ENCODE results near the gene NKD1.
"Not testable (repeated sequence)": the region's sequence is repeated elsewhere in the genome, so short reads cannot be mapped to it uniquely, and the experiment has no call there.

Gene NKD1

DNA sequence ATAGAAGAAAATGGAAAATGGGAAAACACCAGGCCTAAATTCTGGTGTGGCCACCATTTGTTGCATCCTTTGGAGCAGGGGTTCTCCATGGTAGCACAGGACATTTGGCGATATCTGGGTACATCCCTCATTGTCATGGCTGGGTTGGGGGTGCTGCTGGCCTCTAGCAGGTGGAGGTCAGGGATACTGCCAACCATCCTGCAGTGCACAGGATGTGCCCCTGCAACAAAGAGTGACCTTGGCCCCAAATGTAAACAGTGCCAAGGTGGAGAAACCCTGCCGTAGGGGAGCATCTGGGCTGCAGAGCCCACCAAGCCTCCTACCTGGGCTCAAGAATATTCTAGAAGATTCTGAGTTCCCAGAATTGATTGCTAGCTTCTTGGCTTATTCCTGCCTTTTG lies 27.5 kb downstream of the NKD1 start:
- H3K36me3 ChIP-seq = no peaks in the 10 kb centered on the region
- TF ChIP-seq CTCF (IDR thresholded peaks at IDR 0.05; ENCODE audit: low read depth, low read length) = no peak
- no peaks in the 10 kb centered on the region for H3K4me1 ChIP-seq
- no peak overlapping the region for H3K4me3 ChIP-seq (ENCODE audit: low read depth, low read length)
- no peak for DNase-seq
- no peaks in the 10 kb centered on the region for H3K9me3 ChIP-seq
- H3K27me3 ChIP-seq = no peaks in the 10 kb centered on the region

GRCh38 chr16:50576403-50577113 lies 28.4 kb downstream of the NKD1 start:
- no peaks in the 10 kb centered on the region for H3K36me3 ChIP-seq
- no peaks in the 10 kb centered on the region for H3K4me1 ChIP-seq
- no peak for DNase-seq
- TF ChIP-seq CTCF (IDR thresholded peaks at IDR 0.05; ENCODE audit: low read depth, low read length) = no peak
- no peaks in the 10 kb centered on the region for H3K27me3 ChIP-seq
- H3K4me3 ChIP-seq (ENCODE audit: low read depth, low read length) = no peak overlapping the region
- no peaks in the 10 kb centered on the region for H3K9me3 ChIP-seq

DNA sequence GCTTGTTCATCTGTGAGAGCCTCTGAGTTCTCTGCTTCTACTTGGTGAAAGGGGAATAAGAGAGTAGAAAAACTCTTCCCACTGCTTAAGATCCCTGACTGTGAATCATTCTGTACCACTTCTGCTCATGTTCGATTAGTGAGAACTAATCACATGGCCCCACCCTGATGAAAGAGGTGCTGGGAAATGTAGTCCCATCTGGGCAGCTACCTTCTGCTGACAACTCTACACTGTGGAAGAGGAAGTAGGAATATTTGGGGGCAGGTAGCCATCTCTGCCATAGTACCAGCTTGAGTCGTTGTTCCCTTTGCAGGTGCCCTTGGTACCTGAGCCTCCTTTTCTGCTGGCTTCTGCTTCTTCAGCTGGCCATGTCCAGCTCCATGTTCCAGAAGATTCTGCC lies 29.9 kb downstream of the NKD1 start:
- no peak for DNase-seq
- Histone ChIP-seq H3K27me3 (no peaks in the 10 kb centered on the region), H3K4me3 (ENCODE audit: low read depth, low read length) (no peak overlapping the region), H3K4me1 (no peaks in the 10 kb centered on the region), H3K9me3 (no peaks in the 10 kb centered on the region), H3K36me3 (no peaks in the 10 kb centered on the region)
- no peak for TF ChIP-seq CTCF (IDR thresholded peaks at IDR 0.05; ENCODE audit: low read depth, low read length)

DNA sequence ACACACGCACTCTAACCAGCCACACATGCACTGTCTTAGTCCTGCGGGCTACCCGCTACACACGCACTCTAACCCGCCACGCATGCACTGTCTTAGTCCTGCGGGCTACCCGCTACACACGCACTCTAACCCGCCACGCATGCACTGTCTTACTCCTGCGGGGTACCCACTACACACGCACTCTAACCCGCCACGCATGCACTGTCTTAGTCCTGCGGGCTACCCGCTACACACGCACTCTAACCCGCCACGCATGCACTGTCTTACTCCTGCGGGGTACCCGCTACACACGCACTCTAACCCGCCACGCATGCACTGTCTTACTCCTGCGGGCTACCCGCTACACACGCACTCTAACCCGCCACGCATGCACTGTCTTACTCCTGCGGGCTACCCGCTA lies 31.2 kb downstream of the NKD1 start:
- H3K36me3 ChIP-seq; H3K27me3 ChIP-seq; H3K4me1 ChIP-seq; H3K4me3 ChIP-seq (ENCODE audit: low read depth, low read length); H3K9me3 ChIP-seq; DNase-seq: not testable (repeated sequence)

DNA sequence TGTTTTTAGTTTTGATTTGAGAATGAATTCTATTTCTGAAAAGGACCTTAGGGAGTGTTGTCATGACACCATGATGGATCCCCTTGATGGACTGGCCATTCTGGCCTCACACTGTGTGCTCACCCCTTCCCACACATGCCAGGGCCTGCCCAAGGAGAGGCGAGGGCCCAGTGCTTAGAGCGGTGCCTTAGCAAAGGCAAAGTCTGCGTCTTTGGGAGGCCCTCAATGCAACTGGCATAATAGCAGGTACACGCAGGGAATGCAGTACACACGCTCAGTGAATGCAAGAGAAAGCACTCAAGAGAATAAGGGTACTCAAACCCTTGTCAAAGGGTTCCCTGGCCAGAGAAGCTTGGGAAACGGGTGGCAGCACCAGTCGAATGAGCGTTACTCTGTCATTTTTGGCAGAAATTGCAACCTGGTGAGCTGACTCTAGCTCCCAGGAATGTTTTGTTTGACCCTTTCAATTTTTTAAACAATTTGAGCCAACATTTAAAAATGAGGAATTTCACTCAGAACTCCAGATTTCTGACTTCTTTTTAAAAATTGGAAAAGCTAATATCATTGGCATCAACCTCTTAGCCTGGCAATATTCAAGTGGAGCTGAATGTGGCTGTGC lies 32.1 kb downstream of the NKD1 start:
- Histone ChIP-seq H3K9me3 (no peaks in the 10 kb centered on the region), H3K4me3 (ENCODE audit: low read depth, low read length) (no peak overlapping the region), H3K4me1 (no peaks in the 10 kb centered on the region), H3K36me3 (no peaks in the 10 kb centered on the region), H3K27me3 (no peaks in the 10 kb centered on the region)
- no peak for DNase-seq
- no peak for TF ChIP-seq CTCF (IDR thresholded peaks at IDR 0.05; ENCODE audit: low read depth, low read length)

GRCh38 chr16:50581845-50582244 lies 33.6 kb downstream of the NKD1 start:
- Histone ChIP-seq H3K9me3 (no peaks in the 10 kb centered on the region), H3K36me3 (no peaks in the 10 kb centered on the region), H3K4me1 (no peaks in the 10 kb centered on the region), H3K27me3 (no peaks in the 10 kb centered on the region), H3K4me3 (ENCODE audit: low read depth, low read length) (no peak overlapping the region)
- no peak for DNase-seq
- TF ChIP-seq CTCF (IDR thresholded peaks at IDR 0.05; ENCODE audit: low read depth, low read length) = no peak

Data from BE2C (cell line).